RWPE1 (cell line): Measurements from ENCODE around the gene GRP.

Source experiments
- CTCF ChIA-PET: fragments of 350-600 bp; sonication (Branson Sonifier 250); formaldehyde crosslinking; extraction: SDS; loops from one replicate; lab custom pipeline; 2021; lab: Yijun Ruan, JAX
- POLR2A ChIA-PET: fragments of 400-600 bp; formaldehyde crosslinking; extraction: SDS; loops from one replicate; lab custom pipeline; 2020; ENCODE audit warnings: antibody characterized with exemption; ENCODE audit not compliant: low non-redundant PET; lab: Yijun Ruan, JAX
- DNase-seq: peaks from one replicate; pipeline ENCODE4 v3.0.0; 2012; ENCODE audit warnings: low spot score
- H3K27ac ChIP-seq: fragments of 450-650 bp; 2 replicates; pipeline ENCODE4 v1.5.1; 2017
- TF ChIP-seq, protein P1 (sequence below): fragments of 450-650 bp; conservative IDR thresholded peaks from 2 replicates; pipeline ENCODE4 v1.5.1; 2017; ENCODE audit warnings: low read depth, mild to moderate bottlenecking

The GRP gene

DNA sequence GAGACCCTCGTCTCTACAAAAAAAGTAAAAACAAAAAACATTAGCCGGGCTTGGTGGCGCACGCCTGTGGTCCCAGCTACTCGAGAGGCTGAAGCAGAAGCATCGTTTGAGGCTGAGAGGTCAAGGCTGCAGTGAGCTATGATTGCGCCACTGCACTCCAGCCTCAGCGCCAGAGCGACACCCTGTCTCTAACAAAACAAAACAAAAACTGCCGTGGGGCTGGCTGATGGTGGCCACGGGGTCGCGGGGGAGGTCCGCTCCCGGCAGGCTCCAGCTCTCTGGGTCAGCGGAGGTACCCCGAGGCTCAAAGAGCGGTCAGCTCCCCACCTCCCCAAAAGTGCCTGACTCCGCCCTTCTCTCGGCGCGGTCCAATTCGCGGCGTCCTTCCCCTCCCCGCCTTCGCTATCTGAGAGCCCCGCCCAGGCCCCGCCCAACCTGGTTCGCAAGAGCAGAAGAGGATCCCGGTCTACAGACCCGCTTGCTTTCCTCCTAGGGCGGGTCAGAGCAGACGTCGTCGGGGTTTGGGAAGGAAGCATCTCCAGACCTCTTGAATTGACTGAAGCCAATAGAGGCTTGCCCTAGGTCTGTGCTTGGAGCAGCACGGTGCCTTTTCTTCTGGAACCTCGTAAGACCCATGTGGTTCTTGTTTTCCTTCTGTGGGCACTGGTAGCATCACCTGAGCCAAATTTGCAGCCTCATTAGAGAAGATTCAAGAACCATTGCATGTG is 45.5 kb downstream of the GRP start:
- peak; percentile 33 for DNase-seq
- ChIA-PET POLR2A (no interaction called here), CTCF (interaction anchor here (0.6 to 1.0 kb wide), 3 partner anchors 17 to 63 kb away, joined by 3 to 5 read pairs (median 3); no protein-coding TSS in a partner anchor)
- TF ChIP-seq, protein P1, sequence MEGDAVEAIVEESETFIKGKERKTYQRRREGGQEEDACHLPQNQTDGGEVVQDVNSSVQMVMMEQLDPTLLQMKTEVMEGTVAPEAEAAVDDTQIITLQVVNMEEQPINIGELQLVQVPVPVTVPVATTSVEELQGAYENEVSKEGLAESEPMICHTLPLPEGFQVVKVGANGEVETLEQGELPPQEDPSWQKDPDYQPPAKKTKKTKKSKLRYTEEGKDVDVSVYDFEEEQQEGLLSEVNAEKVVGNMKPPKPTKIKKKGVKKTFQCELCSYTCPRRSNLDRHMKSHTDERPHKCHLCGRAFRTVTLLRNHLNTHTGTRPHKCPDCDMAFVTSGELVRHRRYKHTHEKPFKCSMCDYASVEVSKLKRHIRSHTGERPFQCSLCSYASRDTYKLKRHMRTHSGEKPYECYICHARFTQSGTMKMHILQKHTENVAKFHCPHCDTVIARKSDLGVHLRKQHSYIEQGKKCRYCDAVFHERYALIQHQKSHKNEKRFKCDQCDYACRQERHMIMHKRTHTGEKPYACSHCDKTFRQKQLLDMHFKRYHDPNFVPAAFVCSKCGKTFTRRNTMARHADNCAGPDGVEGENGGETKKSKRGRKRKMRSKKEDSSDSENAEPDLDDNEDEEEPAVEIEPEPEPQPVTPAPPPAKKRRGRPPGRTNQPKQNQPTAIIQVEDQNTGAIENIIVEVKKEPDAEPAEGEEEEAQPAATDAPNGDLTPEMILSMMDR = no peak
- H3K27ac ChIP-seq = no peak overlapping the region

DNA sequence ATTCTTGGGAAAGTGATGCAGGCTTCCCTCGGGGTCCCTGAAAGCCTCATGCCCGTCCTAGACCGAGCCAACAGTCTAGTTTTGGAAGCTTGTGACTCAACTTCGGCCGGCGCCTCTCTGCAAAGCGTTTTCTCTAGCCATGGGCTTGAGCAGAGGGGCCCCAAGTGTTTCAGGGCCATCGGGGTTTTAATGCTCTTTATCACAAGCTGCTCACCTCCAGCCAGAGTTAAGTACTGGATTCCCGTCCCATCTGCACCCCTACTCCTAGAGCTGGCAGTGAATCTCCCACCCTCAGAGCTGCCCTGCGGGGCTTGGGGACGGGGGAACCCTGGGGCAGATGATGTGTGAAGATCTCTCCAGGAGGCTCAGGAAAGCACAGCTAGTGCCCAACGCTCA is 46.0 kb downstream of the GRP start:
- DNase-seq = no peak
- ChIA-PET POLR2A (no interaction called here), CTCF (interaction anchor here (0.6 to 1.0 kb wide), 3 partner anchors 17 to 62 kb away, joined by 3 to 5 read pairs (median 3); no protein-coding TSS in a partner anchor)
- TF ChIP-seq, protein P1 = no peak
- no peak overlapping the region for H3K27ac ChIP-seq

DNA sequence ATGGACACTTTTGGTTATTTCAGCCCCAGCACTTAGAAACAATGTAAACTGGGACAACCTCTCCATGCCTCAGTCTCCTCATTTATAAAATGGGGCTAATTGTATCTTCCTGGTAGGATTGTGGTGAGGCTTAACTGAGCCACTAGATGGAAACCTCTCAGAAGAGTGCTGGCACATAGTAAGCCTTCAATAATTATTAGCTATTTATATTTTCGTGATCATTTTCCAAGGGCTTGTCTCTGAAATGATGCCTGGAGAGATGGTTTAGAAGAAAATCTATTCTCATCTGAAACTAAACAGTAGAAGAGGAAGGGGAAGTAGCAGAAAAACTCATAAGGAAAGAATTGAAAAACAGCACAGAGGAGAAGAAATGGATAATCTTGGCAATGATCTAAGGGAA is 46.5 kb downstream of the GRP start:
- TF ChIP-seq, protein P1 = no peak
- H3K27ac ChIP-seq = no peak overlapping the region
- no peak for DNase-seq
- POLR2A ChIA-PET = no interaction called here
- CTCF ChIA-PET = interaction anchor here (0.8 kb wide), 1 partner anchor 41 kb away, joined by 3 read pairs; no protein-coding TSS in a partner anchor

DNA sequence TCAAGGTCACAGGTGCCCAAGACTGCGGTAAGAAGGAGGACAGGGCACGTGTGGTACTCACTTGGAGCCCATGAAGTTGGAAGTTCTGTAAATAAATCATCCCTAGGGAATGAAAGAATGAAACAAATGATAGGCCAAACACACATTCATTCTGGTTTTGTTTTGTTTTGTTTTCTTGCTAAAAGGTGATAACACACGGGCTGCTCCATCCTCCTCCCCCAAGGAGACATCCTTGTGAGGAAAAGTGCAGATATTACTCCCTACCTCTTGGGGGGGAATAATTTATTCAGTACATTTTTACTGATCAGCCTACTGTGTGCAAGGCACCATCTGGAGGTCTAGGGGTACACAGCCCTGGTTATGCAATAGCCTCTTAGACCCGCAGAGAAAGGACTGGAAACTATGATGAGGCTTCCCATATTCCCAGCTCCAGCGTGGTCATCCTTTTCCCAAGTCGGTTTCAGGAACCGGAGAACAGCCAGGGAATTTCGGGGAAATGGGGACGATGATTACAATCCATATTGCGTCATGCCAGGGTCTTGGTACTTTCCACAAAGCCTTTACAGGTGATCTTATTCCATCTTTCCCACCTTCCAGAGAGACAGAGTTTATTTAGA is 47.0 kb downstream of the GRP start:
- DNase-seq = no peak
- ChIA-PET CTCF (interaction anchor here (0.7 to 0.8 kb wide), 2 partner anchors 18 to 1418 kb away, joined by 3 to 4 read pairs; no protein-coding TSS in a partner anchor), POLR2A (no interaction called here)
- no peak overlapping the region for H3K27ac ChIP-seq
- TF ChIP-seq, protein P1 = no peak

DNA sequence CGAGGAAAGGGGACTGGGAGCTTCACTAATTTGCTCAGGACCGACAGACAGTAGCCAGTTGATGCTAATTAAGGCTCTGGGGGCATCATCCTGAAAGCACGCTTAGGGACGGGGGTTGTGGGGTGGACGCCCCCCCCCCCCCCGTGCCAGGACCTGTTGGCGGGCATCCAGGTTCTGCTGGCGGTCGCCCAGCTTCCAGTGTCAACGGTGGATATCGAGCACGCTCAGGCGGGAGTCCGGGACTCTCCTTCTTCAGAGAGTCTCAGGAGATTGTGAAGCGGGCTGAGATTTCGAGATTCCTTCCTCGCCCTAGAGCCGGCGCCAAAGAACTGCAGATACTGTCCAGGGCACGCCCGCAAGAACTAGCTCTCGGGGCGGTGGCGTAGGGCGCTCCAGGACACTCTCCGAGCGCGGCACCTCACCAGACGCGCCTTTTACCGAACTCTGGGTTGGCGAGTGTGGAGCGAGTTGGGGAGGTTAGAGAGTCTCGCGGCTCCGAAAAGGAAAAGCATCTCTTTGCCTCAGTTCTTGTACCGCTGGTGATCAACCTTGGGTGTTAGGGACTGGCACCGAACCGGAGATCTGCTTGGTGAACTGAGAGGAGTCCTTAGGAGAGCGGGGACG is 47.7 kb downstream of the GRP start:
- DNase-seq = no peak
- TF ChIP-seq, protein P1 = no peak
- ChIA-PET POLR2A (no interaction called here), CTCF (interaction anchor here (0.7 to 0.8 kb wide), 2 partner anchors 18 to 1418 kb away, joined by 3 to 4 read pairs; no protein-coding TSS in a partner anchor)
- H3K27ac ChIP-seq = no peak overlapping the region

DNA sequence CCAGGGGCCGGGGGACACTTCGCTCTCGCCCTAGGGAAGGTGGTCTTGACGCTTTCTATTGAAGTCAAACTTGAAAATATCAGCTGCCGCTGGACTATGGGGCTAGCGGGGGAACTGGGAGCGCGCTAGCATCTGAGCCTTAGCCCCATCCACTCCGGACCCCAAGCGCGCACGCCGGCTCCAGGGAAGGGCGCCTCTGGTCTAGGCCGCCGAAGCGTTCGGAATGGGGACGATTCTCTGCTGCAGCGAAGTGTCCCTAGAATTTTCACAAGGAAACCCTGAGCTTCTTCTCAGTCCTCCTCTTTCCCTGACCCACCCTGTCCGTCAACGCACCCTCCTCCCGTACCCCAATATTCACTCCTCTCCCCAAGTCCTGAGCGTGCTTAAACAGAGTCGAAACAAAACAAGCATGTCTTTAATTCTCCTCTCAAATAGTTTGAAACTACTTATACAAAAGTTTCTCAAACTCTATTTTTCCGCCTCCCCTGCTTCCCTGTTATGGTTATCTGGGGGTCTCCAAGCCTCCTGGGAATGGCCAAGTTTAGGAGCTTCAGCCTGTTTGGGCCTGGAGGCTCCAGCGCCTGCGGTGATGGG is 48.3 kb downstream of the GRP start:
- ChIA-PET POLR2A (no interaction called here), CTCF (no interaction called here)
- TF ChIP-seq, protein P1 = no peak
- DNase-seq = no peak
- no peak overlapping the region for H3K27ac ChIP-seq
